ENCODE measurements around the gene GABBR2.
"Not testable (repeated sequence)": the region's sequence is repeated elsewhere in the genome, so short reads cannot be mapped to it uniquely, and the experiment has no call there.

Gene GABBR2

DNA sequence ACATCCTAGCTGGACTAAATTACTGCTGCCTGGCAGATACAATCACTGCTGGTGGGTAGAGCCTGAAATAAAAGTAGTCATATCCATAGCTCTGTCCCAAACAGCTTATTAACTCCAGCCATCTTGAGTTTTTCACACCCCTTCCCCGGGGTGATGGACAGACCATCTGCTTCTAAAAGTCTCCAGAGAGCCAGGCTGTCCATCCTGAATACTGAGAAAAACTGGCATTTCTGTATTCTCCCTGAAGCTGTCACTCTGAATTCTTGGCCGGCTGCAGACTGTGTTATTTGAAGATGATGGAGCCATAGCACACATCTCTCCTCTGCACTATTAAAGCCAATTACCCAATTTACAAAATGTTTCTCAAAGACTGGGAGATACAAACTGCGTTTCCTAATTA is 118.6 kb downstream of the GABBR2 start:
- DNase-seq: peak in 1 of 2 experiments; percentile 48

DNA sequence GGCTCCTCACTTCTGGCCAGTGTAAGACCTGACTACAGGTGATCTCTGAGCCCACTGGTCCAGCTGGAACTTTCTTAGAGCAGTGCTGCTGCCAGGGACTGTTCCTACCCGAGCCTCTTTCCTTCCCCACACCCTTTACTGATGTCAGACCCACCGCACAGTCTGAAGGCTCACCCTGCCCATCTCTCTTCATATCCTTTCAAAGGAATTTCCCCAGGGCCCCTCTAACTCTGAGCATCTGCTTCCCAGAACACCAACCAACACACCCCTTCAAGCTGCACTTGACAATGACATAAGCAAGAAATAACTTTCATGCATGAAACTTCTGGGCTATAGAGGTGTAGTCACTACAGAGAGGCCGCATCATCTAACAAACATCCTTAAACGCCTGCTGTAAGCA is 119.6 kb downstream of the GABBR2 start:
- DNase-seq: no peak

DNA sequence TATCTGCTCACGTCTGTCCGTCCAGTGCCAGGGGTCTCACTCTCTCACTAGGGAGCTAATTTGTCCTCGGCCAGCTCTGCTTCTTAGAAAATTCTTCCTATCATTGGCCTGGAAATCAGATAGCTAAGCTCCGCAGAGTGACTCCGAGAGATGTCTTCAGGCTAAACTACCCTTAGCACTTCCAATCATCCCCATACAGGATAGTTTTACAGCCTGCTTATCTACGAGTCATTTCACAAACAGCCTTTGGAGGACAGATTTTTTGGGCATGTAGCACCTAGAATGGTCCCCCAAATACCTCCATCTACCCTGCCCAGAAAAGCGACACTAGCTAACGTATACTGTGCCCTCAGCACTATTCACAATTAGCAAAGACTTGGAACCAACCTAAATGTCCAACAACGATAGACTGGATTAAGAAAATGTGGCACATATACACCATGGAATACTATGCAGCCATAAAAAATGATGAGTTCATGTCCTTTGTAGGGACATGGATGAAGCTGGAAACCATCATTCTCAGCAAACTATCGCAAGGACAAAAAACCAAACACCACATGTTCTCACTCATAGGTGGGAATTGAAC is 123.8 kb downstream of the GABBR2 start:
- not testable (repeated sequence) for DNase-seq

DNA sequence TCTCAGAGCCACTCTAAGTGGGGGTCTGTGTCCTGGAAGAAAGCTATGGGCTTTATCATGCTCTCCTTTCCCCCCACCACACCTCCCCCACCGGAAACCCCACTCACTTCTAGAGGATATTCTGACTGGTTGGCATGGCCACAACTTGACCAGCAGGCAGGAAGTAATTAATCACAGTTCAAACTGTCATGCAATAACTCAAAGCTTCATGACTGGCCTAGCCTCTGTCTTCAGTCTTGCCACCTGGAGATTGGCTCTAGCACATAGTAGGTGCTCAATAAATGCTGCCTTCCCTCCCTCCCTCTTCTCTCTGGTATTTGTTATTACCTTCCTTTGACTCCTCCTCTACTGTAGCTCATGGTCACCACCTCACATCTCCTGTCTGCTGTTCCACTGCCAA is 124.7 kb downstream of the GABBR2 start:
- DNase-seq: no peak

DNA sequence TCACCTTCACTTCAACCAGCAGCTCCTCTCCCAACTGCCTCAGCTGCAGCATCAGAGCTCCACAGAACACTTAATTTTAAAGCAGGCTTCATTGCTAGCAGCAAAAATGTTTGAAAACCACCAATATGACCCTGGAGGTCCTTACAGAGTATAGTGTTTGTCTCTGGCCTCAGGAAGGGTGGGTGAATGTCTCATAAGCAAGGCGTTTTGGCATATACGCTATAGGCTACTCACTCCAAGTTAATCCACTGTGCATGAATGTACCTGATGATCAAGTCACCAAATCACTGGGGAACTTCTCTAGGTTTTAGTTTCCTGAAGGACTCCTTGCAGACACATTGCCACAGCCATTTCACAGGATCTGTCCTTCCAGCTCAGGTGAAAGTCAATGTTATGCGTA is 125.3 kb downstream of the GABBR2 start:
- DNase-seq: no peak

DNA sequence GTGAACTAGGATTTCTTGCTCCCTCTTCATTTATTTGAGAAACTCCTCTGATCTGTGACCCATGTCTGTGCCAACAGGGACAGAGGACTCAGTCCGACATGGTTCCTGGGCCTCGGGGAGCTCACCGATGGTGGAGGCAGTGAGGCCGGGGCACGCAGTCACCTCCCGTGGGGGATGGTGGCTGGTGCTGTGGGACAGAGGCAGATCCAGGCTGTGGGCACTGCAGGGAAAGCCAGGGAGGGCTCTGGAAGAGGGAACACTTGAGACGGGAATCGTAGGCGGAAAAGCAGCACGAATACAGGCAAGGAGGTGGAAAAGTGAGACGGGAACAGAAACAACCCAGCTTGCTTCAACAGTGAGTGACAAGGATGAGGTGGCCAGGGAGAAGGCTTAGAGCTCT is 127.8 kb downstream of the GABBR2 start:
- DNase-seq: no peak

DNA sequence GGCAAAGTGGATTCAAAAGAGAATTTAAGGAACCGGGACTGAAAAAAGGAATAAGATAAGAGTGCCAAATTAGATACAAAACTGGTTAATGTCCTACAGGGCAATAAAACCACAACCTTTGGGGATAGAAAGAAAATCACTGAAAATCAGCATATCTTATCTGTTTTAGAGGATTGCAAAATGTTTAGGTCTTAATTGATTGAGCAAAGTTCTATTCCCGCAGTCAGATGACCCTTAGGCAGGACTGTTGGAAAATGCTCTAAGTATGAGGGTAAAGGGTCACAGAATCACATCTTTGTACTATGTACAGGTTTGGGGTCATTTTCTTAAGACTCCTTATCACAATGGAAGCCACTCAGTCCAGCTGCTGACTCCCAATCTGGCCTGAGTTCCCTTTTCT is 129.0 kb downstream of the GABBR2 start:
- no peak for DNase-seq

DNA sequence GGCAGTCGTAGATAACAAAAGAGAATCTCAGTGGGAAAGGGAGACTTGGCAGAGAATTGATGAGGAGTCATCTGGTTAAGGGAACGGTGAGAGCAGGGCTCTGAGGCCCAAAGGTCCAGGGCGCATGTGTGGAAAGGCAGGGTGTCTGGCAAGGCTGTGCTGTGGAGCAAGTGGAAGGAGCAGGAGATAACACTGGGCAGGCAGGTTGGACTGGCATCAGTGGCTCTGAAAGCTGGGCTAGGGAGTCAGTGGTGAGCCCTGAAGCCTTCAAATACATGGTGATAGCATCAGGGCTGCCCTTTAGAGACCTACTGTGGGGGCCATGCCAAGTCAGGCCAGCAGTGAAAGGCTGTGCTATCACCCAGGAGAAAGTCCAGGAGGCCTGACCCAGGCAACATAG is 131.3 kb downstream of the GABBR2 start:
- no peak for DNase-seq

DNA sequence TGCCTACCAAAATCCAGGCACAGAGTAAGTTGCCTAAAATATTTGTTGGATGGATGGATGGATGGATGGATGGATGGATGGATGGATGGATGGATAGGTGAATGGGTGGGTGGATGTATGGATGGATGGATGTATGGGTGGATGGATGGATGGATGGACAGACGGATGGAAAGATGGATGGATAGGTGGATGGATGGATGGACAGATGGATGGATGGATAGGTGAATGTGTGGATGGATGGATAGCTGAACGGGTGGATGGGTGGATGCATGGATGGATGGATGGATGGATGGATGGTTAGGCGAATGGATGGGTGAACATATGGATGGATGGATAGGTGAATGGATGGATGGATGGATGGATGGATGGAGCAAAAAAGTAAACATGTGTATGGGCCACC is 131.9 kb downstream of the GABBR2 start:
- no peak for DNase-seq

DNA sequence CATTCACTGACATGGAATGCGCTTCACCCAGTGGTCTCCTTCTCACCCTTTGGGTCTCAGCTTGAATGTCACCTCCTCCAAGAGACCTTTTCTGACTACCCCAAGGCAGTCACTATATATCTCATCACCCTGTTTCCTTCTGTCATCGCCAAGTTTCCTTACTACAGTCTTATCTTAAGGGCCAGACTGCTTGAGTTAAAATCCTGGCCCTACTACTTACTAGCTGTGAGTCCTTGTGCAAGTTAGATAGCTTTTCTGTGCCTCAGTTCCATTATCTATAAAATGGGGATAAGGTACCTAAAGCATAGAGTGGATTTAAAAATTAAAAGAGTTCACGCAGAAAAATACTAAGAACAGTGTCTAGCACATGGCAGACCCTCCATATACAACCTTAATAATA is 132.4 kb downstream of the GABBR2 start:
- DNase-seq: no peak

DNA sequence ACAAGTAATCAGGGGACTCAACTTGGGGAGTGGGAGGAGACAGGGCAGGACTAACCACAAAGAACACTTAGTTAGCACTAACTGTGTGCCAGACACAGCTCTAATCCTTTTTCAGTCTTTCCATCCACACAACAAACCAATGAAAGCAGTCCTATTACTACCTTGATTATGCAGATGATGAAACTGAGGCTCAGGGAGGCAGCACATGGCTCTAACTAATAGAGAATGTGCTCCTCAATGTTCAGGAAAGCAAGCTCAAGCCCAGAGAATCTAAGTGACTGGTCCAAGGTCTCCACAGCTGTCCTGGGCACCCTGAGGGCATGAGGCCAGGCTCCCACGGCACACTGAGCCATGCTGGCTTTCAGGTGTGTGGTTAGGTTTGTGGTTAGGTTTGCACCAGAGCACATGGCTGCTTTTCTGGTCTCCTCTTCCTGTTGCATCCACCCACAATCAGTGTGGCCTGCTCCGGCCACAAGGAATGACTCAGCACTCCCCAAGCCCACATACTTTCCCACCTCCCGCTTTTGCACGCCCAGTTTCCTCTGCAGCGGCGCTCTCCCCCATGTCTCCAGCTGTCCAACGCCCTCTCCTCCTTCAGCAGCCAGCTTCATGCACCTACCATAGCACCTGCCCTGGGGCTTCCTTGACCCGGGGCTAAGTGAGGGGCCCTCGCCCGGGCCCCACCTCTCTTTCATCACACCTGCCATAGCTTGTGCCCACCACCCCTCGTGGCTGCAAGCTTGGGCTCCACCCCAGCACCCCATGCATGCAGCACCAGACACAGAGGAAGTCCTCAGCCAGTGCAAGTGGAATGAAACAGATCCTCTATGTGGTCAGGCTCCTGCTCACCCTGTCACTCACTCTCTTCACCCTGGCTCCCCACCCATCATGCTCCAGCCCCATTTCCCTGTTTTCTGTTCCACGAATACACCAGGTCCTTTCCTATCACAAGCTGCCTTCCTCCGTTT is 133.1 kb downstream of the GABBR2 start:
- DNase-seq: no peak

DNA sequence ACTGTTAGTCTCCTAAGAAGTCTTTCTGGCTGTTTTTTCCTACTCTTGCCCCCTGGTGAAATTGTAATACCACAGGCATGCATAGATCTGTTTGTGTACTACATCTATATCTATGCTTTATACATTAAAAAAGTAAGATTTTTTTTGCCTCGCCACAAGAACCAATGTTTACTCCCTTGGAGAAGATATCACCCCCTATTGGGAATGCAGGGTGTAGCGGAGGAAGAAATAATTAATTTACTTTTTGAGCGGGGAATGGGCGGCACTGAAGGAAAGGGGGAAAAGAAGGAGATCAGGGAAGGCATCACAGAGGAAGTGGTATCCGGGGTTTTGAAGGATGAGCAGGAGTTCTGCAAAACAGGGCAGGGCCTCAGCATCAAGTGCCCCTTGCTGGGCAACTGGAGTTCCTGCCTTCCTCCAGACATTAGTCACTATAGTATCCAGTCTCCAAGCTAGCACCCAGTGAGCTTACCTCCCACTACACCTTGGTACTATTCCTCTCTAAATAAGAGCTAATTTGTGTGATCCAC is 134.9 kb downstream of the GABBR2 start:
- no peak for DNase-seq

DNA sequence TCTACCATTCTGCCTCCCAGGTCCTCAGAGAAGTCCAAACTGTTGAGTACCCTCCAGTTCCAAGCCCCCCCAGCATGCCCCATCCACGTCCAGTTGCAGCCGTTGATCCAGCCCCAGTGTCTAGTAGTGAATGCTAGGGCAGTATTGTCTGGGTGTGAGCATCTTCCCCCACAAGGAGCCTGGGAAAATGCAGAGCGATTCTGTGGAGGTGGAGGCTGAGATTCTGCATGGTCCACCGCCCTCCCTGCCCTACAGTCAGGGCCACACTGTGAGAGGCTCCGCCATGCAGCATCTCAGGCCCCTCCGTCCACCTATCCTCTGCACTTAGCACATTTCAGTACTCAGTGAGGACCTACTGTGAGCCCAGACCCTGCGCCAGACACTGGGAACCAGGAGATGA is 135.9 kb downstream of the GABBR2 start:
- no peak for DNase-seq

DNA sequence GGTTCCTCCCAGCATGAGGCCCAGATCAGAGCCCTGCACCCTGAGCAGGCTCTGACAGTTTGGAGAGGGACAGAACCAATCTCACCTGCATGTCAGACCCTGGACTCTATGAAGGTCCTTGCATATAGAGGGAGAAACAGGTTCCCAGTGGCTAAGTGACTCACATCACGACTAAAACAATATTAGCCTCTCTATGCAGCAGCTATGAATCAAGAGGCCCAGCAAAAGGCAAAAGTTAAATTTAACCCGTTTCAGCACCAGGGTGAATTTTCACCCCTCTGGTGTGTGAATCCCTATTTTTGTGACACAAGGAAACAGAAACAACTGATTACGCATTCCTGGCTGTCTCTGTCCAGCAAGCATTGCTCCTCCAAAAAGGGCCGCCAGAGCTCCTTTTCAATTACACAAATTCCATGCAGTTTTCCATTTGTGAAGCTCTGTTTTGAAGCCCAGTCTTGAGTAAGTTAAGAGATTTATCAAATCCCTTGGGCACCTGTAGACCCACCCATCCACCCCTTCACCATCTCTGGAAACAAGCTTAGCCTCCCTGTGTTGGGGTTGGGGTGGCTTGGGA is 136.6 kb downstream of the GABBR2 start:
- DNase-seq: no peak

DNA sequence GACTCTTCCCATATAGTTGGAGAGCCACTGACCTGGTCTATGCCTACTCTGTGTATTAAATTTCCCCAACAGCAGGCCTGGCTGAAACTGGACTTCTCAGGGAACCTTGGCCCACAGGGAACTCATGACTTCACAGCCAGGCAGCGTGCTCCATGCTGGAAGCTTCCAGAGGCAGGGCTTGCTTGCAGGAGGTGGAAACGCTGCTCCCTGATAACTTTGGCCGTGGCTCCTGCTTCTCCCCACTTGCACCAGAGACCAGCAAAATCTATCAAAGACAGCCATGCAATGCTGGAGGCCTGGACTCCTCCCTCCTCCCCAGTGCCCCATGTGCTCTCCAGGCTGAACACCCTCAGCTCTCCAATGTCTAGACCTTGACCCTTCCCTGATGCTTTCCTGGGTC is 137.1 kb downstream of the GABBR2 start:
- DNase-seq: no peak

DNA sequence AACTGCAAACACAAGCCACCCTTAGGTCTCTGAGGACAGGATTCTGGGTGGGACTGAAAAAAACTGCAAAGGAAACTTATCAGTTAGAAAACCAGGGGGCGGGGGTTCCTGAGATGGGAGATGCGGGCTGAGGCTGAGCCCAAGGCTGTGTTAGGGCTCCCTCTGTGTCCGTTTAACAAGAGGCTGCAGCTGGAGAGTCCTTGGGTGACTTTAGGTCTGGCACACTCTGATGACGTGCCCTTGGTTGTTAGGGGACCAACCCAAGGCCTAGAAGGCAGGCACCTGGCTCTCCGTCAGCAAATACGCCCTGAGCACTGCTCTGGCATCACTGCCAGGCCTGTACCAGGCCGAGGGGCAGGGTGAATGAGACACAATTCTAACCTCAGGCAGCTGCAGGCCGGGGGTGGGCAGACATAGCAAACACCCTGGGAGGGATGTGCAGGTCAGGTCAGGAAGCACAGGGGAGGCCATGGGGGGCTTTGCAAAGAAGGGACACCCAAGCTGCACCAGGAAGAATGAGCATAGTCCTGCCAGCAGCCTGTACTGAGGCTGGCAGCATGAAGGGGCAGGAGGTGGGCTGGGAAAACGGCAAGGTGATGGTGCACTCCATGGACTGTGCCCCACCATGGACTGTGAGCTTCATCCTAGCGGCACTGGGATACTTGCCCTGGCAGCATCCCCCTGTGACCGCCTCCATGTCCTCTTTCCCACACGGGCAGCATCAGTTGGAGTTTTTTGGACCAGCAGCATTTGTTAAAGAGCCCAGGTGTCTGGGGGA is 137.9 kb downstream of the GABBR2 start:
- no peak for DNase-seq

DNA sequence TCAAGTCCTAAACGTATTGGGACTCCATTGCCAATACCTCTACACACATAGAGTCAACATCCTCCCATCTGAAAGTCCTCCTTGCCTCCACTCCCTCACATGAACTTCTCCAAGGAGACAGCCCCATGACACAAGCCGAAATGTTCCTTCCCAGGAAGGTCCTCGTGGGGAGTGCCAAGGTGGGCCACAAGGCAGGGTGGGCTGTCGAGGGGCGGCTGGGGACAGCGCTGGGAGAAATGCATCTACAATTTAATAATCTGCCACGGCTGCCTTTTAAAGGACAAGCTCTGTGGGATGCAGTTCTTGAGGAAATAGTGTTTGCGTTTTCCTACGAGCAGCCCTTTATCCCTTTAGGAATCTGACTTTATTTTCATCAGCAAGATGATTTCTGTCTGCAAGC is 138.7 kb downstream of the GABBR2 start:
- no peak for DNase-seq

DNA sequence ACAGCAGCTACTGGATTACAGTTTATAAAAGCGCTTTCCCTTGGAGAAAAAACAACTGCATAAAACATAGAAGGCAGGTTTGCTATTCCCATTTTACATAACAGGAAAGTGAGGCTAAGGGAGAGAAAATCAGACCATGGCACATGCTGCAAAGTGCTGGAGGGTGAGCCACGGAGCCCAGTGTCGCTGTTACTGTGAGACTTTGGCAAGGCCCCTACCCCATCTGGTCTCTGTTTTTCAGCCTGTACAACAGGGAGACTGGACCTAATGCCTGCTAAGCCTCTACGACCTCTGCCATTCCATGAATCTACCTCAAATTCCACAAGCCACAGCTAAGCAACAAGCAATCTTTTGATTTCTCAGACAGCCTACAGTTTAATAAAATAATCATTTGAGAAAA is 139.2 kb downstream of the GABBR2 start:
- no peak for DNase-seq

DNA sequence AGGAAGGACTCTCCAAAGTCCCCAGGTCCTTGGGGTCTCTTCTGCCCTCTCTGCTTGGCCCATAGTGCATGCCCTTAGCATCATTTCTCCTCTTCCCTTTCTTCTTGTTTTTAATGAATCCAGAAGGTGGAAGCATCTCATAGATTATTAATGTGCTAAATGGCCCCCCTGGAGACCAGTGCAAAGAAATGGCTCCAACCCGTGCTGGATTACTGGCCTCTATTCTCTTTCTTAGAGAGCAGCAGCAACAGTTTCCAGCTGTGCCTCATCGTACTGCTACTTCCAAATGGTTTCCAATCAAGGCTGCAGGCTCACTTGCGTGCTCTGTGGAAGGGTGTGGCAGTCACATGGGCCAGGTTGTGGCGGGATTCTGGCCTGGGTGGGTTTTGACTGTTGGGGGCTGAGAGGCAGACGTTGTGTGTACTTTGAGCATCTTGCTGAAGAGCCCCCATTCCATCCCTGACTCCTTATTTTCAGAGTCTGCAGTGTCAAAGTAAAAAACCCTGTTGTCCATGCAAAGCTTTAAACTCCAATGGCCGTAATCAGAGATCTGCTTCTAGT is 139.7 kb downstream of the GABBR2 start:
- no peak for DNase-seq

DNA sequence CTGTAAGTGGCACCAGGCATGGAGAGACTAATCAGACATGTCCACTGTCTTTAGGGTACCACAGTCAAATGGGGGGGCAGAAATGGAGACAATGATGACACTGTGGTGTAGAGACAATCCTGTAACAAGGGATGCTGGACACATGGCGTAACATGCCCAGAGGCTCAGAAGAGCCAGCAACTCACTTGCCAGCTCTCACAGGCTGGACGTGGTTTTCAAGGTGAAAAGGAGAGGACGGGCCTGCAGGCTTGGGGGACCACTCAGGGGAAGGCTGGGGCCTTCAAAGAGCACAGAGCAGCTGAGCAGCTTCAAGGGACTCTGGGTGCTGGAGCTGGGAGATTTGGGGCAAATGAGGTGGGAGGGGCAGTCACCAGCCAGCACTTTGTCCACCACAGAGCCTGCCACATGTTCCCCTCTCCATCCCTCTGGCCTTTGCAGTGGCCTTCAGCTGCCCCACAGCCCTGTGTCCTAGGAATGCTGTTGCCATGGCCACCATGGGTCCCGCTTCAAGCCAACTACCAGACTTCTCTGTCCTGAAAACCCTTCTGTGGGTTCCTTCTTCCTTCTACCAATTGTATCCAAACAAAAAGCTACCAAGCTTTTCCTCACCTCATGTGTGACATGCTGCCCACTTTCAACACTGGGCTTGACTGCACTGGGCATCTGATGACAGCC is 140.4 kb downstream of the GABBR2 start:
- no peak for DNase-seq

DNA sequence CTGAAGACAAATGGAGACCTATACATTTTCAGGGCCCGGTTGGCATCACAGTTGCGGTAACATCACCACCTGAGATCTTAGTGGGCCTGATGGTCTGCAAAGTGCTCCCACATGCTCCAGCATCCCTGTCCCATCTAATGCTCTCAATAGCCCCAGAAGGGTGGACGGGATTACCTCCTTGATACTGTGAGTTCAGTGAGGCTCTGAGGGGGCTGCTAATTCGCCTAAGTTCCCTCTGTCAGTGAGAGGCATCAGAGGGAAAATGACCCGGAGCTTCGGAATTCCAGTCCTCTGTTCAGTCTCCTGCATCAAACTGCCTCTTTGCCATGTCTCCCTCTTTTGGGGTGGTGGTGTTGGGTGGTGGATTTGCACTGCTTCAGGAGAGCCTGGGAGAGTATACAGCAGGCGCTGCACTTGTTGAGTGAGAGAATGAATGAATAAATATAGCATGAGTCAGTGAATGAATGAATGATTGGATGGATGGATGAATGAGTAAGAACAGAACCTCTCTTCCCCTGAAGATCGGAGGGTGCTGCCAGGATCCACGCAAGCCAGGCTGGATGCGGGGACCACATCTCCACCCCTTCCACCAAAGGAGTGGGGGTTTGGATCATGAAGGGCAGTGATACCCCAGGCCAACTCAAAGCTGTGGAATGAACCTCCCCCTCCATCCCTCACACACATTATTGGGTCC is 141.0 kb downstream of the GABBR2 start:
- DNase-seq: no peak

All from NCI-H446 (cell line).